Measurements from ENCODE around the gene FGF19.

The FGF19 gene

GRCh38 chr11:69667619-69668604, 35.9 kb downstream of the FGF19 start:
- DNase-seq: no peak

- DNase-seq: no peak
Measured at GRCh38 chr11:69666752-69667536, 36.9 kb downstream of the FGF19 start.

- DNase-seq: no peak
Measured at GRCh38 chr11:69666261-69666660, 37.6 kb downstream of the FGF19 start.

GRCh38 chr11:69665669-69666068, 38.2 kb downstream of the FGF19 start:
- no peak for DNase-seq

GRCh38 chr11:69664901-69665300, 38.9 kb downstream of the FGF19 start:
- DNase-seq: no peak

GRCh38 chr11:69664103-69664775, 39.6 kb downstream of the FGF19 start:
- DNase-seq: no peak

- no peak for DNase-seq
Measured at GRCh38 chr11:69663326-69663725, 40.5 kb downstream of the FGF19 start.

- no peak for DNase-seq
Measured at GRCh38 chr11:69662806-69663205, 41.0 kb downstream of the FGF19 start.

- DNase-seq: no peak
Measured at GRCh38 chr11:69662021-69662698, 41.7 kb downstream of the FGF19 start.

- DNase-seq: no peak
Measured at GRCh38 chr11:69661413-69661715, 42.5 kb downstream of the FGF19 start.

- DNase-seq: no peak
Measured at GRCh38 chr11:69660001-69660500, 43.8 kb downstream of the FGF19 start.

GRCh38 chr11:69659591-69659990, 44.2 kb downstream of the FGF19 start:
- DNase-seq: no peak

GRCh38 chr11:69658626-69659450, 45.0 kb downstream of the FGF19 start:
- DNase-seq: no peak

- DNase-seq: no peak
Measured at GRCh38 chr11:69657911-69658625, 45.8 kb downstream of the FGF19 start.

- no peak for DNase-seq
Measured at GRCh38 chr11:69657456-69657910, 46.3 kb downstream of the FGF19 start.

- DNase-seq: no peak
Measured at GRCh38 chr11:69656536-69657455, 47.0 kb downstream of the FGF19 start.

GRCh38 chr11:69655479-69656428, 48.1 kb downstream of the FGF19 start:
- DNase-seq: no peak

- no peak for DNase-seq
Measured at GRCh38 chr11:69654660-69655478, 49.0 kb downstream of the FGF19 start.

Measured in NCI-H1417 treated with DMSO at 0.1 percent for 48 hours (cell line).